Muscle layer of colon (tissue), 2 donors: ENCODE data around the gene PADI2.

Source experiments
- H3K27ac ChIP-seq: one replicate; pipeline ENCODE4 v1.7.0; 2013; ENCODE audit warnings: low read depth, mild to moderate bottlenecking, low read length, moderate library complexity
- H3K27me3 ChIP-seq, 2 donors: one replicate each; pipeline ENCODE4 v1.7.0; 2013; ENCODE audit warnings: low read length in 2 of 2, mild to moderate bottlenecking in 2 of 2; ENCODE audit not compliant: insufficient read depth in 2 of 2, control insufficient read depth in 1 of 2
- H3K36me3 ChIP-seq: one replicate; pipeline ENCODE4 v1.7.0; 2013; ENCODE audit warnings: mild to moderate bottlenecking, low read length; ENCODE audit not compliant: insufficient read depth
- H3K4me1 ChIP-seq: one replicate; pipeline ENCODE4 v1.7.0; 2013; ENCODE audit warnings: mild to moderate bottlenecking, low read length; ENCODE audit not compliant: insufficient read depth
- H3K4me3 ChIP-seq, 2 donors: one replicate each; pipeline ENCODE4 v1.7.0; 2013; ENCODE audit warnings: low read length in 2 of 2, low read depth in 1 of 2, mild to moderate bottlenecking in 1 of 2, moderate library complexity in 1 of 2
- H3K9ac ChIP-seq: one replicate; pipeline ENCODE4 v1.7.0; 2013; ENCODE audit warnings: low read length
- H3K9me3 ChIP-seq: one replicate; pipeline ENCODE4 v1.7.0; 2013; ENCODE audit warnings: mild to moderate bottlenecking, low read length
- donor health status: abdominal sarcoma.
- donor health status: Adenocarcinoma of cecum.

The PADI2 gene

GRCh38 chr1:17109892-17110554 lies 9.2 kb downstream of the PADI2 start:
- H3K9me3 ChIP-seq = no peaks in the 10 kb centered on the region
- no peaks in the 10 kb centered on the region for H3K36me3 ChIP-seq
- no peak overlapping the region for H3K4me3 ChIP-seq
- H3K27me3 ChIP-seq = peaks cover 0 to 6% of the 10 kb centered on the region in 2 donors
- H3K27ac ChIP-seq = no peak overlapping the region
- H3K9ac ChIP-seq = no peak overlapping the region
- peaks cover 9% of the 10 kb centered on the region for H3K4me1 ChIP-seq

GRCh38 chr1:17108786-17109185 lies 10.5 kb downstream of the PADI2 start:
- Histone ChIP-seq H3K27ac (no peak overlapping the region), H3K27me3 (peaks cover 0 to 6% of the 10 kb centered on the region in 2 donors), H3K36me3 (no peaks in the 10 kb centered on the region), H3K4me3 (no peak overlapping the region), H3K9me3 (no peaks in the 10 kb centered on the region), H3K4me1 (peaks cover 6% of the 10 kb centered on the region), H3K9ac (no peak overlapping the region)

- H3K27ac ChIP-seq = no peak overlapping the region
- peaks cover 0 to 6% of the 10 kb centered on the region in 2 donors for H3K27me3 ChIP-seq
- peaks cover 1% of the 10 kb centered on the region for H3K4me1 ChIP-seq
- H3K9me3 ChIP-seq = no peaks in the 10 kb centered on the region
- H3K9ac ChIP-seq = no peak overlapping the region
- no peak overlapping the region for H3K4me3 ChIP-seq
- H3K36me3 ChIP-seq = no peaks in the 10 kb centered on the region
These were observed 10.9 kb downstream of the PADI2 start for GRCh38 chr1:17108360-17108759.

- Histone ChIP-seq H3K9me3 (no peaks in the 10 kb centered on the region), H3K27ac (no peak overlapping the region), H3K4me3 (no peak overlapping the region), H3K9ac (no peak overlapping the region), H3K36me3 (no peaks in the 10 kb centered on the region), H3K27me3 (peaks cover 0 to 6% of the 10 kb centered on the region in 2 donors), H3K4me1 (no peaks in the 10 kb centered on the region)
These were observed 14.5 kb downstream of the PADI2 start for GRCh38 chr1:17104782-17105181.

- Histone ChIP-seq H3K4me1 (no peaks in the 10 kb centered on the region), H3K27ac (no peak overlapping the region), H3K9ac (no peak overlapping the region), H3K9me3 (no peaks in the 10 kb centered on the region), H3K4me3 (no peak overlapping the region), H3K27me3 (peaks cover 0 to 3% of the 10 kb centered on the region in 2 donors), H3K36me3 (no peaks in the 10 kb centered on the region)
These were observed 17.0 kb downstream of the PADI2 start for GRCh38 chr1:17102232-17102631.

- H3K36me3 ChIP-seq = no peaks in the 10 kb centered on the region
- H3K27ac ChIP-seq = no peak overlapping the region
- no peaks in the 10 kb centered on the region for H3K4me1 ChIP-seq
These were observed 18.0 kb downstream of the PADI2 start for GRCh38 chr1:17101261-17101660.

GRCh38 chr1:17099616-17100340 lies 19.5 kb downstream of the PADI2 start:
- no peaks in the 10 kb centered on the region for H3K27me3 ChIP-seq
- H3K27ac ChIP-seq = no peak overlapping the region
- no peaks in the 10 kb centered on the region for H3K4me1 ChIP-seq
- H3K9ac ChIP-seq = no peak overlapping the region
- no peak overlapping the region for H3K4me3 ChIP-seq
- no peaks in the 10 kb centered on the region for H3K9me3 ChIP-seq
- no peaks in the 10 kb centered on the region for H3K36me3 ChIP-seq

More at GRCh38 chr1:17101261-17101660, 18.0 kb downstream of the PADI2 start:
- no peak overlapping the region for H3K9ac ChIP-seq
- no peaks in the 10 kb centered on the region for H3K27me3 ChIP-seq
- H3K4me3 ChIP-seq = no peak overlapping the region
- no peaks in the 10 kb centered on the region for H3K9me3 ChIP-seq

GRCh38 chr1:17098446-17099317 lies 20.6 kb downstream of the PADI2 start:
- H3K9ac ChIP-seq = no peak overlapping the region
- no peaks in the 10 kb centered on the region for H3K4me1 ChIP-seq
- no peak overlapping the region for H3K4me3 ChIP-seq

GRCh38 chr1:17097787-17098186 lies 21.5 kb downstream of the PADI2 start:
- Histone ChIP-seq H3K9ac (no peak overlapping the region), H3K27me3 (no peaks in the 10 kb centered on the region), H3K4me1 (no peaks in the 10 kb centered on the region), H3K9me3 (no peaks in the 10 kb centered on the region), H3K36me3 (no peaks in the 10 kb centered on the region), H3K27ac (no peak overlapping the region), H3K4me3 (no peak overlapping the region)

More at GRCh38 chr1:17098446-17099317, 20.6 kb downstream of the PADI2 start:
- Histone ChIP-seq H3K36me3 (no peaks in the 10 kb centered on the region), H3K27ac (no peak overlapping the region), H3K27me3 (no peaks in the 10 kb centered on the region), H3K9me3 (no peaks in the 10 kb centered on the region)

GRCh38 chr1:17097147-17097546 lies 22.1 kb downstream of the PADI2 start:
- H3K36me3 ChIP-seq = no peaks in the 10 kb centered on the region
- H3K4me1 ChIP-seq = no peaks in the 10 kb centered on the region
- no peak overlapping the region for H3K4me3 ChIP-seq
- no peak overlapping the region for H3K9ac ChIP-seq
- no peak overlapping the region for H3K27ac ChIP-seq
- no peaks in the 10 kb centered on the region for H3K27me3 ChIP-seq
- no peaks in the 10 kb centered on the region for H3K9me3 ChIP-seq

- H3K36me3 ChIP-seq = no peaks in the 10 kb centered on the region
- no peak overlapping the region for H3K9ac ChIP-seq
These were observed 22.7 kb downstream of the PADI2 start for GRCh38 chr1:17096584-17096983.

More at GRCh38 chr1:17096584-17096983, 22.7 kb downstream of the PADI2 start:
- Histone ChIP-seq H3K4me1 (no peaks in the 10 kb centered on the region), H3K27ac (no peak overlapping the region), H3K4me3 (no peak overlapping the region), H3K27me3 (no peaks in the 10 kb centered on the region), H3K9me3 (no peaks in the 10 kb centered on the region)
